ENCODE results near the gene GARIN5B.
"Not testable (repeated sequence)": the region's sequence is repeated elsewhere in the genome, so short reads cannot be mapped to it uniquely, and the experiment has no call there.

Gene GARIN5B

GRCh38 chr19:55362990-55363716, at the start of gene GARIN5B:
Gene GARIN5B, minus strand, starts transcription at chr19:55363260. Its CDS starts 194 bp downstream, at chr19:55363066.
- DNase-seq = no peak

GRCh38 chr19:55410168-55410567, 47.1 kb upstream of the GARIN5B start:
- no peak for DNase-seq

GRCh38 chr19:55409179-55409578, 46.1 kb upstream of the GARIN5B start:
- DNase-seq = not testable (repeated sequence)

GRCh38 chr19:55408533-55408872, 45.4 kb upstream of the GARIN5B start:
- DNase-seq = no peak

- peak; percentile 99 for DNase-seq
These were observed 44.9 kb upstream of the GARIN5B start for GRCh38 chr19:55407800-55408532.

GRCh38 chr19:55407550-55407799, 44.4 kb upstream of the GARIN5B start, which contains the start of gene UBE2S:
Gene UBE2S, minus strand, starts transcription at chr19:55407788. Its CDS starts 199 bp downstream, at chr19:55407589.
- not testable (repeated sequence) for DNase-seq

- DNase-seq = no peak
These were observed 43.9 kb upstream of the GARIN5B start for GRCh38 chr19:55406826-55407549.

- DNase-seq = no peak
These were observed 43.2 kb upstream of the GARIN5B start for GRCh38 chr19:55406091-55406825.

GRCh38 chr19:55405638-55406037, 42.6 kb upstream of the GARIN5B start:
- no peak for DNase-seq

GRCh38 chr19:55402509-55402908, 39.4 kb upstream of the GARIN5B start:
- no peak for DNase-seq

- DNase-seq = not testable (repeated sequence)
These were observed 38.3 kb upstream of the GARIN5B start for GRCh38 chr19:55401390-55401789.

- DNase-seq = no peak
These were observed 37.4 kb upstream of the GARIN5B start for GRCh38 chr19:55400281-55401087.

GRCh38 chr19:55398200-55398925, 35.3 kb upstream of the GARIN5B start:
- no peak for DNase-seq

GRCh38 chr19:55392820-55393761, 30.0 kb upstream of the GARIN5B start:
- no peak for DNase-seq

GRCh38 chr19:55391702-55392615, 28.9 kb upstream of the GARIN5B start:
- no peak for DNase-seq

- DNase-seq = no peak
These were observed 28.2 kb upstream of the GARIN5B start for GRCh38 chr19:55391191-55391670.

GRCh38 chr19:55390461-55390880, 27.4 kb upstream of the GARIN5B start:
- no peak for DNase-seq

- DNase-seq = no peak
These were observed 26.6 kb upstream of the GARIN5B start for GRCh38 chr19:55389386-55390317.
